Suprapubic skin (tissue), 4 donors: ENCODE measurements around the gene PITX3.

ENCODE experiments used
- POLR2A ChIP-seq, 2 donors: fragments of 450-650 bp; IDR thresholded peaks; one replicate each; pipeline ENCODE4 v1.6.1; 2017; ENCODE audit warnings: antibody characterized with exemption in 2 of 2, mild to moderate bottlenecking in 2 of 2, moderate library complexity in 2 of 2
- POLR2AphosphoS5 ChIP-seq, 3 donors: sonication (generic); formaldehyde crosslinking; IDR thresholded peaks; one replicate each; pipeline ENCODE4 v1.6.1; 2017; ENCODE audit warnings: antibody characterized with exemption in 3 of 3
- TF ChIP-seq, protein P1 (sequence below), 2 donors: fragments of 200-600 bp in 1 of 2; fragments of 450-650 bp in 1 of 2; sonication (generic) in 1 of 2; IDR thresholded peaks; one replicate each; pipeline ENCODE4 v1.5.1; 2016 to 2019; ENCODE audit warnings: antibody characterized with exemption in 2 of 2, mild to moderate bottlenecking in 1 of 2, moderate library complexity in 1 of 2

DNA sequence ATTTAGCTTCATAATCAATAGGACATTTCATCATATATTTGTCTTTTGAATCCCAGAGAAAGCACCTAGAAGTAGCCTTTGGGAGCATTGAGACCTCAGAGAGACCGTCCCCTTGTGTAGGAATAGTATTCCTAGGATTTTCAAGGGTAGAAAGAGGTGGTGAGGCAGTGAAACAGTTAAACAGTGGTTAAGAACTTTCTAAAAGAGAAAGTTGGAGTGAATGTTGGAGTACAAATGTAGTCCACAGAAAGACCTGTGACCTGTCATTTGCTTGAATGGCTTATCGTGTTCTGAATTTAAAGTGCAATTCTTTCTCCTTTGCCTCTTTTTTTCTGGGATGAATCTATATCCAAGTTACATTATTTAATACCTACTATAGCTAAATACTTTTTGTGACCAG, 34.0 kb upstream of the PITX3 start:
- TF ChIP-seq POLR2A (IDR thresholded peaks at IDR 0.05) (no peak), POLR2AphosphoS5 (IDR thresholded peaks at IDR 0.05) (no peak)
- TF ChIP-seq, protein P1, sequence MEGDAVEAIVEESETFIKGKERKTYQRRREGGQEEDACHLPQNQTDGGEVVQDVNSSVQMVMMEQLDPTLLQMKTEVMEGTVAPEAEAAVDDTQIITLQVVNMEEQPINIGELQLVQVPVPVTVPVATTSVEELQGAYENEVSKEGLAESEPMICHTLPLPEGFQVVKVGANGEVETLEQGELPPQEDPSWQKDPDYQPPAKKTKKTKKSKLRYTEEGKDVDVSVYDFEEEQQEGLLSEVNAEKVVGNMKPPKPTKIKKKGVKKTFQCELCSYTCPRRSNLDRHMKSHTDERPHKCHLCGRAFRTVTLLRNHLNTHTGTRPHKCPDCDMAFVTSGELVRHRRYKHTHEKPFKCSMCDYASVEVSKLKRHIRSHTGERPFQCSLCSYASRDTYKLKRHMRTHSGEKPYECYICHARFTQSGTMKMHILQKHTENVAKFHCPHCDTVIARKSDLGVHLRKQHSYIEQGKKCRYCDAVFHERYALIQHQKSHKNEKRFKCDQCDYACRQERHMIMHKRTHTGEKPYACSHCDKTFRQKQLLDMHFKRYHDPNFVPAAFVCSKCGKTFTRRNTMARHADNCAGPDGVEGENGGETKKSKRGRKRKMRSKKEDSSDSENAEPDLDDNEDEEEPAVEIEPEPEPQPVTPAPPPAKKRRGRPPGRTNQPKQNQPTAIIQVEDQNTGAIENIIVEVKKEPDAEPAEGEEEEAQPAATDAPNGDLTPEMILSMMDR (IDR thresholded peaks at IDR 0.05) = no peak
